Measurements from ENCODE around the gene SLC30A7.
A peak's percentile ranks its signal among the peaks of the same experiment; 100 is the strongest.
"Not testable (repeated sequence)": the region's sequence is repeated elsewhere in the genome, so short reads cannot be mapped to it uniquely, and the experiment has no call there.

The SLC30A7 gene

GRCh38 chr1:100942304-100943046 is 46.6 kb downstream of the SLC30A7 start:
- no peak for DNase-seq

- DNase-seq: no peak
Measured at GRCh38 chr1:100943533-100943932, 47.6 kb downstream of the SLC30A7 start.

GRCh38 chr1:100946064-100946463 is 50.2 kb downstream of the SLC30A7 start:
- DNase-seq: not testable (repeated sequence)

GRCh38 chr1:100947816-100948215 is 51.9 kb downstream of the SLC30A7 start:
- not testable (repeated sequence) for DNase-seq

- DNase-seq: not testable (repeated sequence)
Measured at GRCh38 chr1:100948721-100949405, 53.0 kb downstream of the SLC30A7 start.

GRCh38 chr1:100949515-100950158 is 53.7 kb downstream of the SLC30A7 start:
- not testable (repeated sequence) for DNase-seq

- no peak for DNase-seq
Measured at GRCh38 chr1:100950337-100950736, 54.4 kb downstream of the SLC30A7 start.

- DNase-seq: no peak
Measured at GRCh38 chr1:100950781-100951180, 54.9 kb downstream of the SLC30A7 start.

- no peak for DNase-seq
Measured at GRCh38 chr1:100952104-100952745, 56.3 kb downstream of the SLC30A7 start.

- DNase-seq: not testable (repeated sequence)
Measured at GRCh38 chr1:100952970-100953369, 57.1 kb downstream of the SLC30A7 start.

- no peak for DNase-seq
Measured at GRCh38 chr1:100953960-100954730, 58.3 kb downstream of the SLC30A7 start.

GRCh38 chr1:100955322-100955721 is 59.4 kb downstream of the SLC30A7 start:
- DNase-seq: no peak

GRCh38 chr1:100959502-100960060 is 63.7 kb downstream of the SLC30A7 start:
- no peak for DNase-seq

- DNase-seq: no peak
Measured at GRCh38 chr1:100960098-100960497, 64.2 kb downstream of the SLC30A7 start.

GRCh38 chr1:100968621-100969020 is 72.7 kb downstream of the SLC30A7 start:
- no peak for DNase-seq

- no peak for DNase-seq
Measured at GRCh38 chr1:100969327-100969726, 73.4 kb downstream of the SLC30A7 start.

- DNase-seq: no peak
Measured at GRCh38 chr1:100971021-100971420, 75.1 kb downstream of the SLC30A7 start.

- DNase-seq: peak; percentile 28
Measured at GRCh38 chr1:100972185-100972584, 76.3 kb downstream of the SLC30A7 start.

GRCh38 chr1:100976936-100977335 is 81.0 kb downstream of the SLC30A7 start:
- no peak for DNase-seq

GRCh38 chr1:100979631-100980030 is 83.7 kb downstream of the SLC30A7 start:
- DNase-seq: no peak

GRCh38 chr1:100982793-100983192 is 86.9 kb downstream of the SLC30A7 start:
- no peak for DNase-seq

GRCh38 chr1:100988121-100988520 is 92.2 kb downstream of the SLC30A7 start:
- no peak for DNase-seq

All from NCI-H1048 (cell line).